ENCODE measurements around the gene TPPP2.
A peak's percentile ranks its signal among the peaks of the same experiment; 100 is the strongest.

Gene TPPP2

GRCh38 chr14:21057803-21058675, 28.0 kb downstream of the TPPP2 start, which contains the start of gene RNASE8:
TSS of gene RNASE8 (plus strand) at chr14:21057822. CDS start at chr14:21057893, 71 bp downstream.
- DNase-seq (ENCODE audit: low spot score) = no peak

- DNase-seq (ENCODE audit: low spot score) = no peak
Observed at GRCh38 chr14:21058903-21059302, 28.9 kb downstream of the TPPP2 start.

- DNase-seq (ENCODE audit: low spot score) = no peak
Observed at GRCh38 chr14:21059842-21060613, 30.0 kb downstream of the TPPP2 start.

GRCh38 chr14:21060614-21061346, 30.8 kb downstream of the TPPP2 start:
- no peak for DNase-seq (ENCODE audit: low spot score)

GRCh38 chr14:21061347-21061668, 31.3 kb downstream of the TPPP2 start:
- DNase-seq (ENCODE audit: low spot score) = no peak

GRCh38 chr14:21063479-21063878, 33.5 kb downstream of the TPPP2 start:
- DNase-seq (ENCODE audit: low spot score) = no peak

- peak; percentile 35 for DNase-seq (ENCODE audit: low spot score)
Observed at GRCh38 chr14:21066882-21067502, 37.0 kb downstream of the TPPP2 start.

- peak; percentile 84 for DNase-seq (ENCODE audit: low spot score)
Observed at GRCh38 chr14:21068521-21069387, 38.7 kb downstream of the TPPP2 start.

GRCh38 chr14:21069388-21070082, 39.5 kb downstream of the TPPP2 start:
- DNase-seq (ENCODE audit: low spot score) = peak; percentile 53

- DNase-seq (ENCODE audit: low spot score) = peak; percentile 65
Observed at GRCh38 chr14:21070083-21070609, 40.1 kb downstream of the TPPP2 start, which contains the start of gene ARHGEF40. TSS of gene ARHGEF40 (plus strand) at chr14:21070304. CDS start at chr14:21070397, 93 bp downstream.

GRCh38 chr14:21070610-21071224, 40.7 kb downstream of the TPPP2 start:
- DNase-seq (ENCODE audit: low spot score) = peak; percentile 61

- DNase-seq (ENCODE audit: low spot score) = peak; percentile 62
Observed at GRCh38 chr14:21071225-21072030, 41.4 kb downstream of the TPPP2 start.

GRCh38 chr14:21072031-21072473, 42.0 kb downstream of the TPPP2 start:
- DNase-seq (ENCODE audit: low spot score) = peak; percentile 27

GRCh38 chr14:21072781-21073339, 42.8 kb downstream of the TPPP2 start:
- peak; percentile 20 for DNase-seq (ENCODE audit: low spot score)

GRCh38 chr14:21073921-21074320, 43.9 kb downstream of the TPPP2 start:
- DNase-seq (ENCODE audit: low spot score) = no peak

GRCh38 chr14:21074398-21075272, 44.6 kb downstream of the TPPP2 start:
- peak; percentile 72 for DNase-seq (ENCODE audit: low spot score)
